HG03460 (cell line): ENCODE measurements around the gene FDCSP.
"Not testable (repeated sequence)": the region's sequence is repeated elsewhere in the genome, so short reads cannot be mapped to it uniquely, and the experiment has no call there.

ENCODE experiments used
- ATAC-seq: cut with Tn5 transposase; IDR thresholded peaks from one replicate; pipeline ENCODE4 v1.9.1; 2021; ENCODE audit not compliant: unreplicated experiment

FDCSP gene

DNA sequence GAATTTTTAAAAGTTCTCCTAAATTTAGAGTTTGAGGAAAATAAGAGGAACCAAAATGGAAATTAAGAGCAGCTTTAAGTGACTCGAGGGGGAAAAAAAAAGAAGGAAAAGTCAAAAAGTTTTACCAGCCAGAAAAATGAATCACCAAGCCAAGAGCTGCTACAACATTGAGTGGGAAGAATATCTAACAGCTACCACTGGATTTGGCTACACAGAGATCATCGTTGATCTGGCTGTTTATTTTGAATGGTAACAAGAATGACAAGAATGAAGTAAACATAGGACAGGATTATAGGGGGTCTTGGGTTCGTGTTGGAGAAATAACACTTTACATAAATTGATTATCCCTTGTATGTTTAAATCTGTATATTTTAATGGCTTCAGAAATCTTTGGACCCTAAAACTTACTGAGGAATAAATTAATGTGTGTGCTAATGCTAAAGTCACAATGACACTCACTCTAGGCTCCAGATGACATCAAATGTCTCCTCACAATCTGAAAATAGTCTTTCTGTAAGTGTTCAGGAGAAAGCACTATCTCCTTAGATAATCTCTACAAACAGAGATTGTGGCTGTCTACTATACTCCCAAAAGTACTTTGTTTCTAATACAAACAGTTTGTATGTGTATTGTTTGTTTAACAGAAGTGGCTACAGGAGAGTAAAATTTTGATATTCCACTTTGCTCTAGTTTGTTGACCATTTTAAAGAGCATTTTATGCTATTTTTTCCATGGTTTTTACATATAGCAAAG is 13.4 kb downstream of the FDCSP start:
- no peak for ATAC-seq

DNA sequence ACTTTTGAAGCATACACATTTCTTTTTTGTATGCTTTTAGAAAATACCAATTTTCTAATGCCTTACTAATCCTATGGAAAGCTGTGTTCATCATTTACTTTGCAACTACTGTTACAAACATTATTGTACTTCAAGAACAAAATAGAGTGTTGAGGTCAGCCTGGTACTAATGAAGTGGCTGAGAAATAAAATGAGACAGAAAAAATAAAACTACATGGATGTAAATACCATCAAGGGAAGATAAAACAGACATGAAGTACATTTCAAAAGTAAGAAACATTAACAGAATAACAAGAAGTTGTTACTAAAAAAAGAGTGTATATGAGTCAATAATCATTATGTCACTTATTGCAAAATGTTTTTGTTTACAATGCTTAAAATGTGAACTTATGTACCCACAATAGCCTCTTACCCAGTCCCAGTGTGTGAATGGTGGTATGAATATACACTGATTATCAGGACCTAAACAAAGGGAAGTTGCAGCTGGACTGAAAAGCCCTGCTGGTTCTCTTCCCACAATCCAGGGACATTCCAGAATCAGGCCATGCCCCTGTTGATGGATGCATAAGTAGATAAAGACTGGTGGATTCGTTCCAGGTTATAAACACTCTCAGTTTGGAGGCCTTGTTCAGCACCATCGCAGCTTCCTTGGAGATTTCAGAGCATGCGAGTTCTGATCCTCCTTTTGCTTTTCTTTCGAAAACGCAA is 14.1 kb downstream of the FDCSP start:
- ATAC-seq: no peak

DNA sequence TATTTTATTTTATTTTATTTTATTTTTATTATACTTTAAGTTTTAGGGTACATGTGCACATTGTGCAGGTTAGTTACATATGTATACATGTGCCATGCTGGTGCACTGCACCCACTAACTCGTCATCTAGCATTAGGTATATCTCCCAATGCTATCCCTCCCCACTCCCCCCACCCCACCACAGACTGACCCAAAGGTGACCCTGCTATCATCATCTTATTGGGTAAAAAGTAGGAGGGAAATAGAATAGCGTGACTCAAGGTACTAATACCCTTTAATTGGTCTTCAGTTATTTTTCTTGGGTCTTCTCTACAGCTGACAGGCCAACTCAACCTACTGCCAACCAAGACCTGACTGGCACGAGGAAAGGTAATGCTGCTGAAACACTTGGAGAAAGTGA is 16.4 kb downstream of the FDCSP start, which contains the start of gene CSN3:
CSN3 (plus strand) TSS at position 301 of the 400 bp plus-strand sequence. CDS start 2,223 bp downstream, outside the sequence.
- ATAC-seq: not testable (repeated sequence)

DNA sequence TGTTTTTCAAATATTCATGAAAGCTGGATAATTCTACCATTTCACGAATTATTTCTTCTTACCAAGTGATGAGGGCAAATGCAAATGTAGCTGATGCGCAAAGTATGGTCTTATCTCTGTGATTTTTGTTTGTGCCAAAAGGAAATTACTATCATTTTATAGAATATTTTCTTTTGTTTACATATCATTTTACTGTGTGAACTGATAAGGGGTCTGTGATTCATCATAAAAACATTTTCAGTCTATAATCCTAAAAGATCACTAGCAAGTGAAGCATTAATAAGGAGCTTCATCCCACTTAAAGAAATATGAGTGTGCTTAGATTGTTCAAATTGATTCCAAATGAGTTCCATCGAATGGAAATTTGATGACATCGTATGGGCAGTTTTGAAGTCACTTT is 17.2 kb downstream of the FDCSP start:
- no peak for ATAC-seq

DNA sequence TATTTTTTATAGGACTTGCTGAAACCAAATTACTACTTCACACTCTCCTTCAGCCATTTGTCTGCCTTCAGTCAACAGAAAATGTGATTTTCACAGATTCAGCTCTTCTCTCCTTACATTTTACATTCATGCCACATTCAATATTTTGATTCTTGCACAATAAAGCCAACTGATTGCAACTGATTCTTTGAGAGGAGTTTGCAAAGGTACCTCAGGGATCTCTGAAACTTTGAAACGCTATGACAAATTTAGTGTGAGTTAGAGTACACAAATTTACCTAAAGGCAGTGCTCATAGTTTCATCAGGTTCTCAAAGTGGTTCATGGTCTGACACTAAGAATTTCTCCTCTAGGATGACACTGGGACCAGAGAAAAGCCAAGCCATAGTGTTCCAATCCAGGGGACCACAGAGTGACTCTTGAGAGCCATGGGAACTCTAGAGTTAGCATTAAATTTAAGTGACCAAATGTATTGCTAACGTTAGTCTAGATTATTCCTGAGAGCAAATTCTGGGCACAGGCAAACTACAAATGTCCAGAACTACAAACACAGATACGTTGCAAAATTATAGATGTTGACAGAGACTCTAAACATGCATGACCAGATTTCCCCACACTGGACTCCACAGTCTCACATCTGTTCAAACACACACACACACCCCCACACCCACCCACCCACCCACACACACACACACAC is 25.5 kb downstream of the FDCSP start:
- ATAC-seq: no peak

DNA sequence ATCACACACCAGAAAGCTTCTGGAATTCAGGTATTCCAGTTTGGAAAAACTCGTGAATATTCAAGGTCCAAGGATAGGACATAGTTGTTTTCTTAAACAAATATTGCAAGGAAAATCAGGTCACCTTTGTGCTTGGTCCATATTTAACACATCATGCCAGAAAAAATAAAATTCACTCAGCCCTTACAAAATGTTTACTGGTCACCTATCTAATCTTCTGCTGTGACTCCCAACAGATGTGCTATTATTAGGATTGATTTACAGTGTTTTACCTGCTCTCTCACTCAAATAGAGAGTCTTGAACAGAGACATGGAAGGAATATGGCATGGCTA is 26.0 kb downstream of the FDCSP start:
- ATAC-seq: no peak

DNA sequence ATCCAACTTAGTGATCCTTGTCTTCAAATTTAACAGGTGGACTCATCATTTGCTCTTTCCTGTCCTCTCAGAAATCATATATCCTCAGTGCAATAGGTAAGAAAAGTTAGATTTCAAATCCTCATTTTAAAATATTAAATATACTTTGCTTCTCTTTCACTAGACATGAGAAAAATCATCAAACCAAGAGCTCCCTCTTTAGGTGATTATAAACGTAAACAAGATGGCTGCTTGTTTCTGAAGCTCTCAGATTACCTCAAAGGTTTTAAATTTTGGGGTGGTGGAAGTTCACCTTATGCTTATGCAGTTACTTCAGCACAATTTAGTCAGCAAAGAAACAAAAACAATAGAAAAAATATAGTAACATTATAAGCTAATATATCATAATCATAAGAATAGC is 43.8 kb downstream of the FDCSP start:
- ATAC-seq: no peak

DNA sequence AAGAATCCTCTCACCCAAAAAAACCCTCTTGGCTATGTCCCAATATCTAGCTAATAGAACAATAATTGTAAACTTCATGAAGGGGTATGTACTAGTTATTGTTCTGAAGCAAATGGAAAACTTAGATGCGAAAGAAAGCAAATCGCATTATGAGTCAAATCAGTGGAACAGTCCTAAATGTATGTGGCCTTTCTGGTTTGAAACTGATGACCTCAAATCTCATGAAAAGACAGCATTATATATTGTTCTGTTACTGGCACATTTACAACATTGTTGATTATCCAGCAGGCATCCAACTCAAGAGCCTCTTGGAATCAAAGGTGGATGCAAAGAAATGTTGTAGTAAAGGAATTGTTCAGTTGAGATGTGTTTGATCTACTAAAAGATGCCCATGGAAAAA is 51.2 kb downstream of the FDCSP start:
- no peak for ATAC-seq

DNA sequence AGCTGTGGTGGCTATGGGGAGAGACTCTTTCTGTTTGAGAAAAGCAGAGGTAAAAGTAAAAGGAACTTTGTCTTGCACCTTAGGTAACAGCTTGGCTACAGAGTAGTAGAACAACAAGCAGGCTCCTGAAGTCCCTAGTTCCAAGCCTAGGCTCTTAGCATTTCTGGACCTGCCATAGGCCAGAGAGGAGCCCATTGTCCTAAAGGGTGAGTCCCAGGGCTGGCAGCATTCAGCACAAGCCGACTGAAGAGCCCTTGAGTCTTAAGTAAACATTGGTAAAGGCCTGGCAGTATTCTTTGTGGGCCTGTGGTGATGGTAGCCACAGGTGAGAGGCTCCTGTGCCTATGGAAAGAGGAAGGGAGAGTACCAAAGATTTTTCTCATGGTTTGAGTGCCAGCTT is 54.6 kb downstream of the FDCSP start:
- no peak for ATAC-seq
